Fibroblast of pulmonary artery (primary cell): ENCODE data around the gene GRIK1.

ENCODE experiments used
- DNase-seq: peaks from one replicate; pipeline ENCODE4 v3.0.0-alpha.2; 2010; ENCODE audit warnings: low read depth
- H3K4me3 ChIP-seq: replicated peaks from 2 replicates; pipeline ENCODE4 v1.5.1; 2011; ENCODE audit warnings: low read depth, mild to moderate bottlenecking, control low read depth, low read length, moderate library complexity
- CTCF ChIP-seq: IDR thresholded peaks from 2 replicates; pipeline ENCODE4 v1.5.1; 2011; ENCODE audit warnings: mild to moderate bottlenecking, control low read depth, low read length, inconsistent platforms; ENCODE audit errors: missing control alignments

The GRIK1 gene

GRCh38 chr21:29797155-29797554, 142.6 kb downstream of the GRIK1 start:
- no peak for DNase-seq
- no peak overlapping the region for H3K4me3 ChIP-seq
- no peak for TF ChIP-seq CTCF

GRCh38 chr21:29793712-29794111, 146.1 kb downstream of the GRIK1 start:
- no peak for DNase-seq
- TF ChIP-seq CTCF = no peak
- H3K4me3 ChIP-seq = no peak overlapping the region

- no peak for DNase-seq
- no peak overlapping the region for H3K4me3 ChIP-seq
- TF ChIP-seq CTCF = no peak
Measured at GRCh38 chr21:29789393-29789792, 150.4 kb downstream of the GRIK1 start.

GRCh38 chr21:29788752-29789151, 151.0 kb downstream of the GRIK1 start:
- no peak for TF ChIP-seq CTCF
- DNase-seq = no peak

GRCh38 chr21:29787361-29787909, 152.4 kb downstream of the GRIK1 start:
- no peak for TF ChIP-seq CTCF
- H3K4me3 ChIP-seq = no peak overlapping the region
- DNase-seq = no peak

More at GRCh38 chr21:29788752-29789151, 151.0 kb downstream of the GRIK1 start:
- no peak overlapping the region for H3K4me3 ChIP-seq

GRCh38 chr21:29786496-29787360, 153.1 kb downstream of the GRIK1 start:
- H3K4me3 ChIP-seq = no peak overlapping the region
- DNase-seq = no peak
- TF ChIP-seq CTCF = no peak
